Stromal cell of bone marrow (primary cell): ENCODE results near the gene NAPSA.
A peak's percentile ranks its signal among the peaks of the same experiment; 100 is the strongest.

Experiments used
- DNase-seq: peaks from one replicate; pipeline ENCODE4 v3.0.0-alpha.2; 2012; ENCODE audit warnings: low read depth

Gene NAPSA

DNA sequence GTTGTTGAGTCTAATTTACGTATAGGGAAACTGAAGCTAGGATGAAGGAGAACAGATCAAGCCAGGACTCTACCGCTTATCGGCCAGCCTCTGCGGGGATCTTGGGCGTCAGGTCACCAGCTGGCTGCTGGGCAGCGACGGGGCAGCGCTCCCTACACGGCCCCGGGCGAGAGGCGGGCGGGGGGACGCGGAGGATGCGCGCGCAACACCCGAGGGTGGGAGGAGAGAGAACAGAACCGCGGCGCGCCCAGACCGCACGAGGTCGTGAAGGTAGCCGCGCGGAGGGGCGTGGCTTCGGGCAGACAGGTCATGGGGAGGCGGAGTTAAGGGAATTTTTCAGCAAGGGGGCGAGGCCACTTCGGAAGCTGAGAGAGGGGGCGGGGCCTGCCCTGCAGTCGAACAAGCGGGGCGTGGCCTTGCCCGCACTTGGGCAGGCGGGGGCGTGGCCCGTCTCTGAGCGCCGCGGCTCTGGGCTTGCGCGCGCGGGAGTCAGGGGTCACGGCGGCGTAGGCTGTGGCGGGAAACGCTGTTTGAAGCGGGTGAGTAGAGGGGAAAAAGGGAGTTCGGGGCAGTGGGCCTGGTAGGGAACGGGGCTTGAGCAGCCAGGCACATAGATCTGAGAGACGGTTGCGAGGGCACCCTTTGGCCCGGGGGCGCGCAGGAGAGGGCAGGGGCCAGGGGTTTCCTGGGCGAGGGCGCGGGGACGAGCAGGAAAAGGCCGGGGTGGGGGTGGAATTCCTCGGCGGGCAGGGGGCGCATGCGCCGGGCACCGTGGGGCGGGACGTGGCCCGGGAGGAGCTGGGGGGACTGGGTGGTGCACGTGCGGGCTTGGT is 18.6 kb upstream of the NAPSA start, which contains the start of gene POLD1:
Gene POLD1 (plus strand): TSS at position 496 of the 833 bp plus-strand sequence. CDS start 14,505 bp downstream, outside the sequence.
- peak; percentile 92 for DNase-seq

DNA sequence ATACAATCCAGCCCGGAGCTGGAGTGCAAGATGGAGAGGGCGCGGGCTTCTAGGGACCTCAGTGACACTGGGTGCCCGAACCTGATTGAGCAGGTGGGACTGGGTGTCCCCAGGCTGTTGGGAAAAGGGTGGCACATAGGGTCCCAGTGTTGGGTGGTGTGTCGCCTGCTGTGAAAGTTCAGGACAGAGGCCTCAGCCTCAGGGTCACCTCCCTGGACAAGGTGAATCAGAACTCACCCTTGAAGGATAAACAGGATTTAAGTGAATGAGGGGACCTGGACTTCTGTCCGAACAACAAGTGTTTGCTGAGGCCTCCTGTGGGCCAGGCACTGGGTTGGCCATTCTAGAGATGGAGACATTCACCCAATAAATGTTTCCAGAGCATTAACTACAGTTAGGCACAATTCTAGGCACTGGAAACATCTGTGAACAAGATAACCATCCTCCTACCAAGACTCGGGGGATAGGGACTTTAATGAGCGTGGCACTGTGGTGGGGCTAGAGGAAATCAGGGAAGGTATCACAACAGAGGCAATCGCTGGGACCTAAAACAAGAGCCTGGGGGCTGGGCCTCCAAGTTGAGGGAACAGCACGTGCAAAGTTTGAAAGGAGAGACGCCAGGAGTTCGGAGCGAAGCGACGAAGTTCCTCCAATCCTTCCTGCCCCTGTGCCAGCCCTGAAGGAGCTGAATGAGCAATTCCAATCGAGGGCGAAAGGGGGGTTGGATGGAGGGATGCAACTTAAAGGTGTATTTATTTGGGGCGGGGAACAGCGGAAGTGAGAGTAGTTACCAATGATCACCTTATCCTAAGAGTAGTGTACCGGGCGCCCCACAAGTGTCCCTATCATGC is 17.8 kb upstream of the NAPSA start:
- no peak for DNase-seq

DNA sequence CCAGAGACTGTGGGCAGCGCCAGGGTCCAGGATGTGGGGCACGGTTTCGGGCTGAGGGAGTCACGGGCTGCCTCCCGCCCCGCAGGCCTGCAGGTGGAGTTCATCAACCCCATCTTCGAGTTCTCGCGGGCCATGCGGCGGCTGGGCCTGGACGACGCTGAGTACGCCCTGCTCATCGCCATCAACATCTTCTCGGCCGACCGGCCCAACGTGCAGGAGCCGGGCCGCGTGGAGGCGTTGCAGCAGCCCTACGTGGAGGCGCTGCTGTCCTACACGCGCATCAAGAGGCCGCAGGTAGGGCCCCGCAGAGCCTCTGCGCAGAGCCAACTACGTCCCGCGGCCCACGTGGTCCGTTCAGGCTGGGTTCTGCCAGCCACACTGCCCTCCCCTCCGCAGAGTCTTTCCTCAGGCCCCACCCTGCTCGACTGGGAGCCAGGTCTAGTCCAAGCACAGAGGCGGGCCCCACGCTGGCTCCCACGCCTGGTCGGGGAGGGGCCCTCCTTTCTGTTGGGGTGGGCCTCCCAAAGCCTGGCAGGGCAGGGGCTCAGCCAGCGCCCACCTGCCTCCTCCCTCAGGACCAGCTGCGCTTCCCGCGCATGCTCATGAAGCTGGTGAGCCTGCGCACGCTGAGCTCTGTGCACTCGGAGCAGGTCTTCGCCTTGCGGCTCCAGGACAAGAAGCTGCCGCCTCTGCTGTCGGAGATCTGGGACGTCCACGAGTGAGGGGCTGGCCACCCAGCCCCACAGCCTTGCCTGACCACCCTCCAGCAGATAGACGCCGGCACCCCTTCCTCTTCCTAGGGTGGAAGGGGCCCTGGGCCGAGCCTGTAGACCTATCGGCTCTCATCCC is 16.7 kb upstream of the NAPSA start:
- no peak for DNase-seq

DNA sequence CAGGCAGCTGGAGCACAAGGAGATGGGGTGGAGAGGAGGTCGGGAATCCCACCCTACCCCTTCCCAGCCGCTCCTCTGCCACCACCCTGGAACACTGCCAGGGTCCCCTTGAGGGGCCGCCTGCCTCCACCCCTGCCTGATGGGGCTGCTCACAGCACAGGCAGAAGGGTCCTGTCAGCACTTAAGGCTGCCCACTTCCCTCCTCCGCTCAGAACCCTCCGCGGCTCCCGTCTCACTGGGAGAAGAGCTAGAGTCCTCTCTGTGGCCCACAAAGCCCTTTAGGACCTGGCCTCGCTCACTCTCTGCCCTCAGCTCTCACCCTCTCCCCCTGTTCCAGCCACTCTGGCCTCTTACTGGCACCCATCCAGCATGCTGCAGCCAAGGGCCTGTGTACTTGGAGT is 15.3 kb upstream of the NAPSA start:
- DNase-seq, result no peak

DNA sequence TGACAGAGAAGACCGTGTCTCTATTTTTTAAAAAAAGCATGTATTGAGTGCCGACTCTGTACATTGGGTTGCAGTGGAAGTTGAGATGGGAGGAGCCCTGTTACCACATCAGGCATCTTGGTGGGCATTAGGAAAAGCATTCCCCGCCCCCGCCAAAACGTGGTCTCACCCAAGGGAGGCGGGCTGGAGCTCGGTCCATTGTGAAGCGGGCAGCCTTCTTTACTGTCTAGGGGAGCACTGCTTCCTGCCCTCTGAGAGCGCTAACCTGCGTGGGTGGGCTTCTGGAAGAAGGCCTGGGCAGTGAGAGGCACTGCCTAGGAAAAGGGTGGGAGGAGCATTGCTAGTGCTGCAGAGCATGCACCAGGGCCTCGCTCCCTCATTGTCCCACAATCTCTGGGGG is 14.7 kb upstream of the NAPSA start:
- DNase-seq, result no peak

DNA sequence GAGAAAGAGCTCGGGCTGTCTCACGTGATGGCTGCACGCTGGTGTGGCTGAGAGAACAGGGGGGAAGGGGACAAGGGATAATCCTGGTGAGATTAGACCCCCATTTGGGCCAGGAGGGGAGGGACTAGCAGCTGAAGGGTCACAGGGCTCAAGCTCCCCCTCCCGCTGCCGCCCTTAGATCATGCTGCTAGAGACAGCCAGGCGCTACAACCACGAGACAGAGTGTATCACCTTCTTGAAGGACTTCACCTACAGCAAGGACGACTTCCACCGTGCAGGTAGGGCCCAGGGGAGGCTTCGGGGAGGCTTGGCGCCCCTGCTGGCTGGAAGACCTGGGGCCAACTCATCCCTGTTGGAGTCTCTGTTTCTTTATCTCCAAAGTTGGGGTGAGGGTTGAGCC is 14.2 kb upstream of the NAPSA start:
- DNase-seq, result no peak

DNA sequence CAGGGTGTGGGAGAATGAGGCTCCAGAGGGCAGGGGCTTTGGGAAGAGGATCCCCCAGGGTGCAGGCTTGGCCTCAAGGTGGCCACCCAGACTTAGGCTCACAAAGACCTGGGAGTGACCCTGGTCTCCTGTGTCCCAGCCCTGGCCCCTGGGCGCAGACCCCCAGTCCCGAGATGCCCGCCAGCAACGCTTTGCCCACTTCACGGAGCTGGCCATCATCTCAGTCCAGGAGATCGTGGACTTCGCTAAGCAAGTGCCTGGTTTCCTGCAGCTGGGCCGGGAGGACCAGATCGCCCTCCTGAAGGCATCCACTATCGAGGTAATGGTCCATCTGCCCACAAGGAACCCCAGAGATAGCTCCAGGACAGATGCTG is 13.4 kb upstream of the NAPSA start:
- no peak for DNase-seq

DNA sequence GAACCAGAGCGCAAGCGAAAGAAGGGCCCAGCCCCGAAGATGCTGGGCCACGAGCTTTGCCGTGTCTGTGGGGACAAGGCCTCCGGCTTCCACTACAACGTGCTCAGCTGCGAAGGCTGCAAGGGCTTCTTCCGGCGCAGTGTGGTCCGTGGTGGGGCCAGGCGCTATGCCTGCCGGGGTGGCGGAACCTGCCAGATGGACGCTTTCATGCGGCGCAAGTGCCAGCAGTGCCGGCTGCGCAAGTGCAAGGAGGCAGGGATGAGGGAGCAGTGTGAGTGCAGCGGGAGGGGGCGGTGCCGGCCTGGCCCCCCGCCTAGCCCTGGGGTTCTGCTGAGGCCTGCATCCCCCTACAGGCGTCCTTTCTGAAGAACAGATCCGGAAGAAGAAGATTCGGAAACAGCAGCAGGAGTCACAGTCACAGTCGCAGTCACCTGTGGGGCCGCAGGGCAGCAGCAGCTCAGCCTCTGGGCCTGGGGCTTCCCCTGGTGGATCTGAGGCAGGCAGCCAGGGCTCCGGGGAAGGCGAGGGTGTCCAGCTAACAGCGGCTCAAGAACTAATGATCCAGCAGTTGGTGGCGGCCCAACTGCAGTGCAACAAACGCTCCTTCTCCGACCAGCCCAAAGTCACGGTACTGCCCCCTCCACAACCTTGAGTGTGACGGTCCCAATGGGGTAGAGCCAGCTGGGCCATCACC is 12.9 kb upstream of the NAPSA start:
- no peak for DNase-seq

DNA sequence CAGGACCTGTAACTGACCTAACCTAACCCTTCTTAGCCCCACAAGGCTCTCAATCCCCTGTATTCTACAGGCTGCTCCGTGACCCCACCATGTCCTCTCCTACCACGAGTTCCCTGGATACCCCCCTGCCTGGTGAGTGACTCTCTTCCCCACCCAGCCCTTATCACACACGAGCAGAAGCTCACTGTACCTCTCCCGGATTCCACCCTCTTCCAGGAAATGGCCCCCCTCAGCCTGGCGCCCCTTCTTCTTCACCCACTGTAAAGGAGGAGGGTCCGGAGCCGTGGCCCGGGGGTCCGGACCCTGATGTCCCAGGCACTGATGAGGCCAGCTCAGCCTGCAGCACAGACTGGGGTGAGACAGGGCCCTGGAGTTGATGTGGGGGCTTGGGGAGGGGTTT is 12.1 kb upstream of the NAPSA start:
- no peak for DNase-seq

DNA sequence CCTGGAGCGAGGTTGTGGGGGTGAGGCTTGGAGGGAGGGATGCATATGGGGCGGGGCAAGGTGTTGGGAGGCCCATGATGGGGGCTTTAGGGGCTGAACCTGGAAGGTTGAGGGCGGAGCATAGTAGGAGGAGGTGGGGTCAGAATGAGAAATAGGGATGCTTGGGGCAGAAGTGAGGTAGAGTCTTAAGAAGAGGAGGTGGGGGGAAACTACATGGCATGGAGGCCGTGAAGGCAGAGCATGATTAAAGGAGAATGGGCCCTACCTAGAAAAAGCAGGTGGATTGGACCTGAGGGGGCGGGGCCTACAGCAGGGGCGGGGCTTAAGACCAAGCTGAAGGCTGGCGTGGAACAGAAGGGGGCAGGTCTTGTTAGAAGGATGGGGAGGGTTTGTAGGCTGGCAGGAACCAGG is 11.6 kb upstream of the NAPSA start:
- DNase-seq, result no peak

DNA sequence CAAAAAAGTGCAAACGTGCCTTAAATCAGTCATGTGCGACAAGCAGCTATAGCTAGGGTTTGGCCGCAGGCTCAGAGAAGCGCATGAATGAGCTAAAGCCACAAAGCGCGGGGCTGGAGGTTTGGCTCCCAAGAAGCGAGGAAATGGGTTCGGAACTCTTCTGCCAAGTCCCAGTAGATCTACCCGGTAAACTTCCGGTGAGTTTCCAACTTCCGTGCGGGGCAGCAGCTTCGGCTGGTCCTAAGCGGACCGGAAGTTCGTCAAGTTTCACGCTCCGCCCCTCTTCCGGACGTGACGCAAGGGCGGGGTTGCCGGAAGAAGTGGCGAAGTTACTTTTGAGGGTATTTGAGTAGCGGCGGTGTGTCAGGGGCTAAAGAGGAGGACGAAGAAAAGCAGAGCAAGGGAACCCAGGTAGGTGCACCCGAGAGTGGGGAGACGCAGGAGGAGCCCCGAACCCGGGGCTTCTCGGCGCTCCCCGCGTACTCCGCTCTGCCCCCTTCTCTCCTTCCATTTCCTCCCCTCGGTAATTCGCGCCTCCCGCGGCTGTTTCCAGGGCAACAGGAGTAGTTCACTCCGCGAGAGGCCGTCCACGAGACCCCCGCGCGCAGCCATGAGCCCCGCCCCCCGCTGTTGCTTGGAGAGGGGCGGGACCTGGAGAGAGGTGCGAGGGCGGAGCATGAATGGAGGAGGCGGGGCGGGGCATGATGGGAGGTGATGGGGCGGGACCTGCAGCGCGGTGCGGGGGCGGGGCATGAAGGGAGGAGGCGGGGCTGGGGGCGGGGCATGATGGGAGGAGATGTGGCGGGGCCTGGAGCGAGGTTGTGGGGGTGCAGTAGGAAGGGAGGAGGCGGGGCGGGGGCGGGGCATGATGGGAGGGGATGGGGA is 11.0 kb upstream of the NAPSA start, which contains the start of gene NR1H2:
Gene NR1H2 (plus strand): TSS at position 292 of the 885 bp plus-strand sequence. CDS start 1,149 bp downstream, outside the sequence.
- DNase-seq, result peak; percentile 95

DNA sequence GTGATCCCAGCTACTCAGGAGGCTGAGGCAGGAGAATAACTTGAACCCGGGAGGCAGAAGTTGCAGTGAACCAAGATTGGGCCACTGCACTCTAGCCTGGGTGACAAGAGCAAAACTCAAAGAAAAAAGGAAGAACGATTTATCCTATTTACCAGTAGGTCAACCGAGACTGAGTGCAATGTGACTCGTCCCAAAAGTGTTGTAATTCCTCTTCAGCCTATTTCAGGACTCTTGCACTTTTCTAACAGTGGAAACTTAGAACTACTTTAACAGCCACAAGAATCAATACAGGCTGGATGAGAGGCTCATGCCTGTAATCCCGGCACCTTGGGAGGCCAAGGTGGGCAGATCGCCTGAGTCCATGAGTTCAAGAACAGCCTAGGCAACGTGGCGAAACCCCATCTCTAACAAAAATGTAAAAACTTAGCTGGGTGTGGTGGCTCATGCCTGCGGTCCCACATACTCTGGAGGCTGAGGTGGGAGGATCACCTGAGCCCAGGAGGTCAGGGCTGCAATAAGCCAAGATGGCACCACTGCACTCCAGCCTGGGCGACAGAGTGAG is 6.6 kb upstream of the NAPSA start:
- no peak for DNase-seq

DNA sequence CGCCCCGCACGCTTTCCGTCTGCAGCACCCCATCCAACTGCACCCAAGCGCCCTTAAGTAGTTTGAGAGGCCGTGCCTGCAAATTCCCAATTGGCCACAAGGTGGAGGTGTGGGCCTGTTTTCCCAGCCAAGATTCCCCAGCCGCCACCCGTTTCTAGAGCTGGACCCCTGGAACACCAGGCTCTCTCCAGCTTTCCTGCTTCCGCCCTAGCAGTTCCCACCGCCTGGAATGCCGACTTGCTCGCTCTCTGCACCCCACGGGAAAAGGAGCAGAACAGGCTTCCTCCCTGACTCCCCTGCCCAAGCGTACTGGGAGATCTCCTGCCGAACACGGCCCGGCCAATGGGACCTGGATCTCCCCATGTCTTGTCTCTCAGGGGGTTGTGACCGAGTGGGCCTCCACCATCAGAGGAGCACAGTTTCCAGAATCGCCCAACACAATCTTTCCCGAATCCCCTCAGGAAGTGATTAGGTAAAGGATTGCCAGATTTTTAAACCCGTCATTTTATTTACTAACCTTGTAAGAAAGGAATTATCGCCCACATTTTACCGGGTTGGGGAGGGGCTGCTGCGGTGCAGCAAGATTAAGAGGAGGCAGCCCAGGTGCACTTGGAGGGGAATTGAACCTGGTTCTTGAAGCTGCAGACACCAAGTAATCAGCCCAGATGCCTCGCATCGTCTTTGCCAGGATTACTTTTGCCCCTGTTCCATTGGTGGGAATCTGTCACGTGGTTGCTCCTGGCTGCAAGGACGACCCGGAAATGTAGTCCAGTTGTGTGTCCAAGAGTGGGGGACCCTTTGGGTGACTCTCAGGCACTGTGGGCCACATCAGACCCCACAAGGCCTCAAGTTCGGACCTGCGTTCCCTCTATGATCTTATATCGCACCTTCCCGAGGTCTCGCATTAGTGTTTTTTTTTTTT is 3.5 kb upstream of the NAPSA start:
- DNase-seq, result peak; percentile 78

DNA sequence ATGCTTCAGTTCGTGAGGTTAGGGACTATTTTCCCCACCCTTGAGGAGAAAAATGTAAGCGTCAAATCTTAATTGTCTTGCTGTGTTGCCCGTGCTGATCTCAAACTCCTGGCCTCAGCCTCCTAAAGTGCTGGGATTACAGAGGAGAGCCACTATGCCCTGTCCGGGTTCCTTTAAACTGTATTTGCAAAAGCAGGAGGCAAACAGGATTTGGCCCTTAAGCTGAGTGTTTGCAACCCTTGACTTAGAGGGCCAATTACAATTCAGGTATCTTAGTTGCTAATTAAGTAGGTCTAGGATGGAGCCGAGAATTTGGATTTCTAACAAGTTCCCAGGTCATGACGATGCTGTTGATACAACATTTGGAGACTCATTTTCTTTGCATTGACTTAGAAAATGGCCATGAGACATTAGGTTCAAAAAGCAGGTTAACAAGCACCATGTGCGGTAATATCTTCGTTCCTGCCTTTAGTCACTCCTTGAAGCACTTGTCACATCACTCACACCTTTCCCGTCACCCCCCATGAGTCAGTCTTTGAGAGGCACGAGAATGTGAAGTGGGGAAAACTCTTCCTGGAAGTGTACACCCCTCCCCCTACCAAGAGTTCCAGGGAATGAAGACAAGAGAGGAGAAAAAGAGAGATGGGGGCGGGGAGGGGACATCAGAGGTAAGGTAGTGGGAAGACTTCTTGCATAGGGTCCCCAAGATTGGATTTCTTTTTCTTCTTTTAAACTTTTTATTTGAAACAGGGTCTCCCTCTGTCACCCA is 2.6 kb downstream of the NAPSA start:
- no peak for DNase-seq

DNA sequence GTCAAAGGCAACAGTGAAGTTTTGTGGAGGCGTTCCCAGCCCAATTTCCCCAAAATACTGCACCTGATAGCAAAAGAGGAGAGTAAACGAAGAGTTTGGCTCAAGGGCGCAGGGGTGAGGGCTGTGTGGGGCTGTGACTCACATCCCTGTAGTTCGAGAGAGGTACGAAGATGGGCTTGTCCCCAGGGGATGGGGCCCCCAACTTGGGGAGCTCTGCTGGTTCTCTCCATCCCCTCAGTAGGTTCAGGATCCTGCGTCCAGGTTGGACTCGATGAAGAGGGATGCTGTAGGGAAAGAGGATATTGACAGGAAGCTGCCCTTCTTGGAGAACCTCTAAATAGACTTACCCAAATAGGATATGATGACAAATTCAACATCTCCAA is 3.4 kb downstream of the NAPSA start:
- DNase-seq, result no peak

DNA sequence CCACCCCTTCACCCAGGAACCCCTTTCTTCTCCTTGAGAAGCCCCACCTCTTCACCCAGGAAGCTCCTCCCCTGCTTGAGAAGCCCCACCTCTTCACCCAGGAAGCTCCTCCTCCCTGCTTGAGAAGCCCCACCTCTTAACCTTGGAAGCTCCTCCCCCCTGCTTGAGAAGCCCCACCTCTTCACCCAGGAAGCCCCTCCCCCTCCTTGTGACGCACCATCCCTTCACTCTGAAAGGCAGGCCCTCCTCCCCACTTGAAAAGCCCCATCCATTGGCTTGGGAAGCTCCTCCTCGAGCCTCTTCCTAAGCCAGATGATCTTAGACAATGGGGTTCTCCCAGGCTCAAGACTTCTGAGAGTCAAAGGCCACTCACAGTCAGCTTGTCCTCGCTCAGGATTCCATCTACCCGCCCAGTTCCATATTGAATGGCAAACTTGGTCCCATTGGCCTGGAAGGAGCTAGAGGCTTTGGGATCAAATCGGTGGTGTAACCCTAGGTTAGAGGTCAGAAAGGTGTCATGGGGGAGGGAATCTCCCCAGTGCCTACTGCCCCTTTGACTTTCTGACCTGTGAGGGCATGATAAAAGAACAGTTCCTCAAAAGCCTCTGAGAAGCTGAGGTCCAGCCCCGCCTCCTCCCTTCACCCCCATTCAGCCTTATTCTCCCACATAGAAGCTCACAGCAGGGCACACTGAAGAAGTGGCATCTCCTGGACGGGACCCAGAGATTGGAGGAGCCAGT is 4.0 kb downstream of the NAPSA start:
- DNase-seq, result no peak

DNA sequence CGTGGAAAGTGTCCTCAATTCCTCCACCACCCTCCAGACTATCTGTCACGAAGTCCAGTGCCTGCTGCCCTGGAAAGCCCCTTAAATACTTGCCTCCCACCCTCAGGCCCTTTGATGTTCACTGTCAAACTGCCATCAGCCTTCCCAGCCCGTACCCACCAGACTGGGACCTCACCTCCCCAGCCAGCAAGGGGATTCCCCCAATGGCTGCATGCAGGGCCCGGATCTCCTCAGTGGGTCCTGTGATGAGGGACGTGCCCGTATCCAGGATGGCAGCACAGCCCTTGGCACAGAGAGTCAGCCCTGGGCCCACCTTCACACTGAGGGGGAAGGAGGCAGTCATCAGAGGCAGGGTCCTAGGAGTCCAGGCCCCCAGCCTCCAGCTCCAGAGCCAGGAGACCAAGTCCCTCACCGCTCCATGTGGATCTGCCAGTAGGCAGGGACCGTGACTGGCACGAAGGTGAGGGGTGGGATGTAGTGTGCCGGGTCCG is 6.1 kb downstream of the NAPSA start:
- no peak for DNase-seq
